IMR-90 (cell line): ENCODE measurements around the gene HHIP. TPM values are rescaled to one million over a fixed set of nuclear protein-coding genes. Genes with fewer than 3 reads are reported as not detected.
A peak's percentile ranks its signal among the peaks of the same experiment; 100 is the strongest.

Experiments
- ATAC-seq: fragments of 200-7000 bp; cut with Tn5 transposase; 2 replicates; pipeline ENCODE4 v1.9.1; 2020; ENCODE audit warnings: low read depth, mild to moderate bottlenecking, moderate library complexity
- BruUV-seq: library from RNA; stranded (reverse); fragments of 400-500 nt; replicated peaks from 2 replicates; lab custom pipeline; 2021; lab: Mats Ljungman, UMichigan
- CTCF ChIA-PET: fragments of 300-600 bp; formaldehyde crosslinking; extraction: SDS; loops from one replicate; lab custom pipeline; 2021; ENCODE audit warnings: antibody characterized with exemption; lab: Yijun Ruan, JAX
- POLR2A ChIA-PET: fragments of 300-600 bp; sonication (Branson Sonifier 250); formaldehyde crosslinking; loops from one replicate; lab custom pipeline; 2022; ENCODE audit warnings: antibody characterized with exemption; ENCODE audit not compliant: unreplicated experiment; lab: Charles Lee
- DNase-seq: peaks from one replicate; pipeline ENCODE4 v3.0.0; 2013
- H2AFZ ChIP-seq: replicated peaks from 2 replicates; pipeline ENCODE3; 2013; ENCODE audit warnings: low read length, mild to moderate bottlenecking; ENCODE audit not compliant: poor library complexity
- H2AK5ac ChIP-seq: 2 replicates; pipeline ENCODE4 v1.6.1; 2013; ENCODE audit warnings: low read depth, low read length, inconsistent platforms
- H2AK9ac ChIP-seq: replicated peaks from 2 replicates; pipeline ENCODE3; 2013; ENCODE audit warnings: mild to moderate bottlenecking, low read depth, low read length, moderate library complexity; ENCODE audit not compliant: poor library complexity
- H2BK120ac ChIP-seq: 2 replicates; pipeline ENCODE4 v1.6.1; 2013; ENCODE audit warnings: low read depth, low read length, inconsistent platforms
- H2BK15ac ChIP-seq: 3 replicates; pipeline ENCODE4 v1.6.1; 2013; ENCODE audit warnings: low read depth, low read length, inconsistent platforms
- H2BK20ac ChIP-seq: 2 replicates; pipeline ENCODE4 v1.6.1; 2013; ENCODE audit warnings: low read depth, mild to moderate bottlenecking, inconsistent platforms, low read length, moderate library complexity
- H2BK5ac ChIP-seq: 2 replicates; pipeline ENCODE4 v1.6.1; 2013; ENCODE audit warnings: mild to moderate bottlenecking, low read depth, low read length, inconsistent platforms; ENCODE audit not compliant: poor library complexity, severe bottlenecking
- H3K14ac ChIP-seq: replicated peaks from 2 replicates; pipeline ENCODE4 v1.6.1; 2013; ENCODE audit warnings: low read depth, low read length, inconsistent platforms
- H3K18ac ChIP-seq: 2 replicates; pipeline ENCODE4 v1.6.1; 2013; ENCODE audit warnings: low read depth, low read length, control low read depth
- H3K23ac ChIP-seq: 2 replicates; pipeline ENCODE4 v1.6.1; 2013; ENCODE audit warnings: low read depth, low read length, inconsistent platforms
- H3K27ac ChIP-seq: 2 replicates; pipeline ENCODE4 v1.5.1; 2013; ENCODE audit warnings: mild to moderate bottlenecking, control low read depth, low read length; ENCODE audit not compliant: insufficient read depth
- H3K27me3 ChIP-seq: 2 replicates; pipeline ENCODE4 v1.6.1; 2013; ENCODE audit warnings: low read length; ENCODE audit not compliant: control insufficient read depth, insufficient read depth
- H3K36me3 ChIP-seq: 2 replicates; pipeline ENCODE4 v1.6.1; 2013; ENCODE audit warnings: low read length, mixed read lengths; ENCODE audit not compliant: control insufficient read depth, insufficient read depth
- H3K4ac ChIP-seq: 2 replicates; pipeline ENCODE4 v1.6.1; 2013; ENCODE audit warnings: low read depth, low read length, inconsistent platforms
- H3K4me1 ChIP-seq: 2 replicates; pipeline ENCODE4 v1.6.1; 2013; ENCODE audit warnings: low read length, mixed read lengths; ENCODE audit not compliant: control insufficient read depth, insufficient read depth
- H3K4me2 ChIP-seq: 2 replicates; pipeline ENCODE4 v1.6.1; 2013; ENCODE audit warnings: low read depth, mild to moderate bottlenecking, control low read depth, low read length, moderate library complexity
- H3K4me3 ChIP-seq: 2 replicates; pipeline ENCODE4 v1.5.1; 2013; ENCODE audit warnings: low read depth, mild to moderate bottlenecking, control low read depth, low read length, moderate library complexity; ENCODE audit not compliant: insufficient read depth
- H3K56ac ChIP-seq: 2 replicates; pipeline ENCODE4 v1.6.1; 2013; ENCODE audit warnings: low read length, inconsistent platforms; ENCODE audit not compliant: insufficient read depth; ENCODE audit errors: extremely low read depth
- H3K79me1 ChIP-seq, 2 experiments: 2 replicates each; pipeline ENCODE4 v1.6.1; 2013; ENCODE audit warnings: low read length in 2 of 2, inconsistent platforms in 1 of 2, low read depth in 1 of 2
- H3K9ac ChIP-seq: 2 replicates; pipeline ENCODE4 v1.6.1; 2013; ENCODE audit warnings: low read depth, low read length, control low read depth
- H3K9me1 ChIP-seq: 2 replicates; pipeline ENCODE4 v1.6.1; 2013; ENCODE audit warnings: low read length, inconsistent platforms; ENCODE audit not compliant: insufficient read depth
- H3K9me3 ChIP-seq: 2 replicates; pipeline ENCODE4 v1.6.1; 2013; ENCODE audit warnings: low read length; ENCODE audit not compliant: control insufficient read depth, insufficient read depth
- H4K20me1 ChIP-seq: 2 replicates; pipeline ENCODE4 v1.6.1; 2013; ENCODE audit warnings: low read length, inconsistent platforms; ENCODE audit not compliant: insufficient read depth
- H4K5ac ChIP-seq: 2 replicates; pipeline ENCODE4 v1.6.1; 2013; ENCODE audit warnings: mild to moderate bottlenecking, low read depth, low read length, control low read depth
- H4K8ac ChIP-seq, 2 experiments: 2 replicates each; pipeline ENCODE4 v1.6.1; 2013; ENCODE audit warnings: low read depth in 2 of 2, low read length in 2 of 2, control low read depth in 1 of 2, inconsistent platforms in 1 of 2
- H4K91ac ChIP-seq: 2 replicates; pipeline ENCODE4 v1.6.1; 2013; ENCODE audit warnings: low read depth, low read length, inconsistent platforms; ENCODE audit not compliant: insufficient read depth
- MXI1 ChIP-seq: IDR thresholded peaks from 2 replicates; pipeline ENCODE4 v1.6.1; 2012; ENCODE audit warnings: low read depth, mild to moderate bottlenecking, low read length, moderate library complexity, borderline replicate concordance
- RCOR1 ChIP-seq: IDR thresholded peaks from 2 replicates; pipeline ENCODE4 v1.6.1; 2012; ENCODE audit warnings: mild to moderate bottlenecking, low read length, improper control_type of control experiment; ENCODE audit not compliant: insufficient replicate concordance
- dilution Hi-C: fragments of 300-500 bp; cut with HindIII; formaldehyde crosslinking; loops from one replicate; pipeline ENCODE4 v1.14.3; 2018; ENCODE audit warnings: low sequenced_read_pairs; ENCODE audit not compliant: unreplicated experiment
- in situ Hi-C: fragments of 300-500 bp; cut with MboI; formaldehyde crosslinking; loops from 3 replicates; pipeline ENCODE4 v1.14.3; 2019; ENCODE audit warnings: low sequenced_read_pairs, inconsistent platforms, mixed read lengths
- intact Hi-C: fragments of 100-400 bp; cut with micrococcal nuclease; formaldehyde crosslinking; loops from 2 replicates; pipeline ENCODE4 v1.10.0; 2022
- polyA plus RNA-seq, 3 experiments: library from polyadenylated mRNA; depleted of rRNA; stranded (reverse); fragments of >200 nt; gene quantifications; 2 replicates each; pipeline ENCODE4 v1.2.3, GENCODE V29; 2012; ENCODE audit warnings: low replicate concordance in 1 of 3
- total RNA-seq: library from RNA; depleted of rRNA; stranded (reverse); fragments of >200 nt; gene quantifications from 2 replicates; pipeline ENCODE4 v1.2.3, GENCODE V29; 2012
- TF ChIP-seq, protein P1 (sequence below): fragments of 150-350 bp; IDR thresholded peaks from 2 replicates; pipeline ENCODE4 v1.6.1; 2016; ENCODE audit warnings: low read depth, mild to moderate bottlenecking, low read length, moderate library complexity, borderline replicate concordance

Gene HHIP
- total and polyA plus RNA-seq, 2 of the 4 experiments (the other 2 are of a cell fraction), result 6.6 to 9.6 TPM

DNA sequence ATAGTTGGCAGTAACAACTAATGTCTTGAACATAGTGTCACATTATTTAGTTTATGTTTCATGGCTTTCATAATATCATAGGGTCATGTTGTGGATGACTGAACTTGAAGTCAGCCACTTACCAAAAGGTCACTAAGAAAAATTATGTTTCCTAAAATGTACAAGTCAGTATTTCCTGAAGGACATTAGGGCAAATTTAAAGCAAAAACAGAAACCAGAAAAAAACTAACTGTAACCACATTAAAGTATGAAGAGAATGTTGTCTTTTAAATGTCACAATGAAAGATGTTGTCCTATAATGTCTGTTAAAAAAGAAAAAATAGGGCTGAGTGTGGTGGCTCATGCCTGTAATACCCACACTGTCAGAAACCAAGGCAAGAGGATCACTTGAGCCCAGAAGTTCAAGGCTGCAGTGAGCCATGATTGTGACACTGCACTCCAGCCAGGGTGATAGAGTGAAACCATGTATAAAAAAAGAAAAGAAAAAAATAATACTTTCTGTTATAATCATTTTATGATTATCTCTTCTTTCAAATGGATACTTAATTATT lies 55.8 kb downstream of the HHIP start:
- no peak for DNase-seq
- Histone ChIP-seq H3K9ac (no peak overlapping the region), H2AFZ (no peak overlapping the region), H3K4ac (0 out of 2 replicates have a peak overlapping the region, but pooled peaks have one; percentile 44), H3K36me3 (no peaks in the 10 kb centered on the region), H3K23ac (no peak overlapping the region; the same call in 1 of the 2 replicates), H2AK5ac (no peak overlapping the region), H4K5ac (no peak overlapping the region), H3K27ac (no peak overlapping the region), H3K14ac (0 out of 2 replicates have a peak overlapping the region, but pooled peaks have one; percentile 71), H3K18ac (no peak overlapping the region), H3K56ac (no peak overlapping the region), H3K9me1 (0 out of 2 replicates have a peak, but pooled peaks cover 6% of the 10 kb centered on the region), H3K4me2 (no peak overlapping the region), H2AK9ac (no peak overlapping the region), H3K4me1 (peaks cover 14% of the 10 kb centered on the region), H2BK20ac (no peak overlapping the region), H3K4me3 (no peak overlapping the region), H2BK5ac (peak overlapping the region; percentile 55), H3K9me3 (no peaks in the 10 kb centered on the region), H4K91ac (no peak overlapping the region), H3K27me3 (no peaks in the 10 kb centered on the region), H3K79me1 (no peaks in the 10 kb centered on the region), H2BK15ac (no peak overlapping the region; the same call in 2 of the 3 replicates), H4K20me1 (no peaks in the 10 kb centered on the region), H2BK120ac (peak overlapping the region; percentile 65), H4K8ac (no peak overlapping the region)
- in situ Hi-C loops, result no loop called here
- TF ChIP-seq, protein P1, sequence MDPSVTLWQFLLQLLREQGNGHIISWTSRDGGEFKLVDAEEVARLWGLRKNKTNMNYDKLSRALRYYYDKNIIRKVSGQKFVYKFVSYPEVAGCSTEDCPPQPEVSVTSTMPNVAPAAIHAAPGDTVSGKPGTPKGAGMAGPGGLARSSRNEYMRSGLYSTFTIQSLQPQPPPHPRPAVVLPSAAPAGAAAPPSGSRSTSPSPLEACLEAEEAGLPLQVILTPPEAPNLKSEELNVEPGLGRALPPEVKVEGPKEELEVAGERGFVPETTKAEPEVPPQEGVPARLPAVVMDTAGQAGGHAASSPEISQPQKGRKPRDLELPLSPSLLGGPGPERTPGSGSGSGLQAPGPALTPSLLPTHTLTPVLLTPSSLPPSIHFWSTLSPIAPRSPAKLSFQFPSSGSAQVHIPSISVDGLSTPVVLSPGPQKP, result no peak
- TF ChIP-seq RCOR1 (no peak), MXI1 (no peak)
- intact Hi-C loops, result no loop called here
- no TSS peak for BruUV-seq
- dilution Hi-C loops, result no loop called here
- ChIA-PET CTCF (no interaction called here), POLR2A (no interaction called here)
- ATAC-seq, result no peak
